GM19239 (cell line): ENCODE results near the gene SIL1.

Experiments used
- DNase-seq: peaks from one replicate; pipeline ENCODE4 v3.0.0; 2011; ENCODE audit warnings: low spot score; ENCODE audit not compliant: insufficient read length
- FAIRE-seq: peaks from 2 replicates; lab custom pipeline; 2011; peaks lifted over from hg19 to GRCh38; lab: Jason Lieb, UNC

SIL1 gene

DNA sequence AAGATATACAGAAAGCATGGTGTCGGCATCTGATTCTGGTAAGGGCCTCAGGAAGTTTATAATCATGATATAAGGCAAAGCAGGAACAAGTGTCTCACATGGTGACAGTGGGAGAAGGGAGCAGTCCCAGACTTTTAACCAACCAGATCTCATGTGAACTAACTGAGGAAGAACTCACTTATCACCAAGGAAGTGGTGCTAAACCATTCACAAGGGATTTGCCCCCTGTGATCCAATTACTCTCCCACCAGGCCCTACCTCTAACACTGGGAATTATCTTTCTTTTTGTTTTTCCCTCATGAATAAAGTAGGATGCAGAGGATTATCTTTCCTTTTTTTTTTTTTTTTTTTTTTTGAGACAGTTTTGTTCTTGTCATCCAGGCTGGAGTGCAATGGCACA lies 199.6 kb downstream of the SIL1 start:
- FAIRE-seq (no peak), DNase-seq (no peak)

DNA sequence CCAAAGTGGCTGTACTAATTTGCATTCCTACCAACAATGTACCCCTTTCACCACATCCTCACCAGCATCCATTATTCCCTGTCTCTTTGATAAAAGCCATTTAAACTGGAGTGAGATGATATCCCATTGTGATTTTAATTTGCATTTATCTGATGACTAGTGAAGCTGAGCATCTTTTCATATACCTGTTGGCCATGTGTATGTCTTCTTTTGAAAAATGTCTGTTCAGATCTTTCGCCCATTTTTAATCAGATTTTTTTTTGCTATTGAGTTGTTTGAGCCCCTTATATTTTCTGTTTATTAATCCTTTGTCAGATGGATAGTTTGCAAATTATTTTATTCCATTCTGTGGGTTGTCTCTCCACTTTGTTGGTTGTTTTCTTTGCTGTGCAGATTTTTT lies 202.0 kb downstream of the SIL1 start:
- no peak for DNase-seq
- FAIRE-seq = no peak

DNA sequence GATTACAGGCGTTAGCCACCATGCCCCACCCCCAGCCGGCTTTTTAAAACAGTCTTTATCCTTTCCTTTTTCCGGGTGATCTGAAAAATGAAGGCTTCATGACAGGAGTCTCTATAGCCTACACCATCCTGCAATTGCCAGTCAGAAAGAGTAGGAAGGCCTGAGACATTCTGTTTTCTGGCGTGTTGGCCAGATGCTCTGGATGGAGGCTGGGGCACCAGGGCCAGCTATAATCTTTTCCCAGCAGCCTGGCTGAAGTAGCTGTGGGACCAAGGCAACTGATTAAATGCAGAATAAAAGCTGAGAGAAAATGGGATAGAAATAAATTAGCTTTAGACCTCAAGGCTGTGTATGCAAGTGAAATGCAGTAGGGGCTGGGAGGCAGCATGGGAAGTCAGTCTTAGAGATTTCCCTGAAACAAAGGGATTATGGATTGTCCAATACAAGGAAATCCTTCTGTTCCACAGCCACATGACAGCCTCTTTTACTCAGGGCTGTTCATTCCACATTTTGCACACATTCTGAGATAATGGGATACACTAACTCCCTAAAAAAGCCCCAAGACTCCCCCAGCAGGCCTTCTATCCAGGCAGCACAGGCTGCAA lies 207.1 kb downstream of the SIL1 start:
- DNase-seq = no peak
- no peak for FAIRE-seq

DNA sequence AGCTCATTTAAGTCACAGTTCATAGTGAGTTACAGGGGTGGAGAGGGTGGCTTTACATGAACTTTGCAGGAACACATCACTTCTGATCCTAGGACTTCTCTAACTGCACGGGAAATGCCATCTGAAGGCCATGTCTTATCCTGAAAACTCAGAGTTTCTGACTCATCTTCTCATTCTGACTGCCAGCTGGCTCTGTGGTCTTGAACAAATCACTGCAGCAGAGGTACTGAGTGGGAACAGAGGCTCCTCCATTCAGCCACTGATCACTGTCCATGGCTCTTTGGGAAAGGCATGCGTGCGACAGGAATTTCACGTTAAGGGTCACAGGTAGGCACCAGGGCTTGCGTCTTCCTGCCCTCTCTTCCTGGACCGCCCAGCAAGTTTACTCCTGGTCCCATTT lies 208.4 kb downstream of the SIL1 start:
- FAIRE-seq = no peak
- no peak for DNase-seq

DNA sequence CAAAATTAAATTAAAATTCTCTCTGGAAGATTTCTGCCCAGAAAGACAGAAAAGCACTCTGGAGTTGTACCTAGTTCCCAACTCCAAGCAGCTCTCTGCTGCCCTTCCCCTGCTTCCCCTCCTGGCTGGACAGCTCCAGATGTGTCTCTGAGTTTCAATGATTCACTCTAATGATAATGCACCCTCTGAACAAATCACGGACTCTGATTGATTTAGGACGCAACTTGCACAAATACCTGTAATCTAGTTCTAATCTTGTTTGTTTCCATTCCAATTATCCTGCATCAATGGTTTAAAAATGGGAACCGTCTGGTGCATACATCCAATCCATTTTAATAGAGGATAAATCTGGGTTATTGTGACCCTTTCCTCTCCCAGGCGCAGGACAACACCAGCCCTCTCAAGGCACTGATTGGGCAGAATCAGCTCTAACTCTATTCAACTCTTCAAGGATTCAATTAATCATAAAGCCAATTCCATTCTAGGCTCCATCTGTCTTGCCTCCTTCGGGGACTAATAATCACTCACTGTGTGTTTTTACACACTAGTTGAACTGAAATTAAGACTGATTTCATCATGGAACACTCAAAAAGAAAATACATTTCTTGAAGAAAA lies 211.9 kb downstream of the SIL1 start:
- no peak for FAIRE-seq
- no peak for DNase-seq

DNA sequence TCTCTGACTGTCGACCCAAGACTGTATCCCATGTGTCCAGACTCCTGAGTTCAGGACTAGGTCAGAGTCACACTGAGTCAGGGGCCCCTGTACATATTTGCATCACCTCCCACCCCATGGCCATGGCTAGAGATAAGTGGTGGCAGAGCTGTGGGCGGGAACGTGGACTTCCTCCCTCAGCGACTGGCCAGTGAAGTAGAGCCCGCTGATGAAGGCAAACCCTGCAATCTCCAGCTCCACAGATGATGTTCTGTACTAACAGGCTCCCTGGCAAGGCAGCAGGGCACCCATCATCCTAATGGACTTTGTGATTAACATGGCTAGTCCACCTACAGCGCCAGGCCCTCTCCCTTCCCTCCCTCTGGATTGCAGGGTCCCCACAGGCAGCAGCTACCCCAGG lies 212.5 kb downstream of the SIL1 start:
- FAIRE-seq = no peak

DNA sequence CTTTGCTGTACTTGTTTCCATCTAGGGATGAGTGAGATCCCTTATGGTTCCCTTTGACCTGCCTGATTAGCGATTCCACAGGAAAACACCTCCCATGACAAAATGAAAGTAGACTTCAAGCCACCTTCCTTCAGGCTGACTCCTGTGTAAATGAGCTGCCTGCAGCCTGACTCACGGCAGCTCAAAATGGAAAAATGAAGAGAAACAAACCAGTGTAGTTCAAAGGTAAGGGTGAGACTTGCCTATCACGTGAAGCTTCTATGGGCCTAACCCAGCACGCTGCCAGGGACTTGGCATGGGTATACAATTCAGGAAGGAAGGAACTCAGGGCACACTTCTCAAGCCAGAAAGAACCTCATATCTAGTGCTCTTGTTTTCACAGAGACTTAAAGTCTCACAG lies 212.9 kb downstream of the SIL1 start:
- FAIRE-seq = no peak
- DNase-seq = no peak

More for the DNA sequence above, 212.5 kb downstream of the SIL1 start:
- no peak for DNase-seq

DNA sequence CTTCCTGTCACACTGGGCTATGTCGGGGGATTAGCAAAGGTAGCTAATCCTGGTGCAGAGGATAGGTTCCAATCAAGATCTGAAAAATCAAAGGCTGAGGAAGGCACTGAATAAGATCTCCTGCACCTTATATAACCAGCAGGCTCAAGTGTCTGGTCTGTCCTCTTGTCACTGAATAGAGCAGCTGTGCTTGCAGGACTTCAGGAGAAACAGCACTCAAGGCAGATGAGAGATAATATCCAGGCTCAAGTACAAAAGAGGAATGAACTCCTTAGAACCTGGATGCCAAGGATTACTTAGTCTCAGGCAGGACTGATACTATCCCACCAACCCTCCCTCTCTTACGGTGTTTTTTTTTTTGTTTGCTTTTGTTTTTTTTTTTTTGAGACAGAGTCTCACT lies 214.2 kb downstream of the SIL1 start:
- DNase-seq = no peak
- FAIRE-seq = no peak

DNA sequence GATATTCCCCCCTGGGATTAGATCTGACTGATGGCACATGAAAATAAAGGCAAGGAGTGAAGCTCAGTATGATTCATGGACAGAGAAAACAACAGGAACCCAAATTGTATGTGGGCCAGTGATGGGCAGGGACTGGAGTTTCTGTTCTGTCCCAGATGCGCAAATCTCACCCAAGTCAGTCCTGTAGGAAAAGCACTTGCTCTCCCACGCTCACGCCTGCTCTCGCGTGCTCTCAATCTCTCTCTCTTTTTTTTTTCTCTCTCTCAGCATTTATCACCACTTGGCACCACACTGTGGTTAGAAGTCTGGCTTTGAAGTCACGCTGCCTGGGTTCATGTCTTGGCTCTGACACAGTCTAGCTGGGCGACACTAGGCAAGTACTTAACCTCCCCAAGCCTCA lies 216.6 kb downstream of the SIL1 start:
- FAIRE-seq = no peak
- no peak for DNase-seq

DNA sequence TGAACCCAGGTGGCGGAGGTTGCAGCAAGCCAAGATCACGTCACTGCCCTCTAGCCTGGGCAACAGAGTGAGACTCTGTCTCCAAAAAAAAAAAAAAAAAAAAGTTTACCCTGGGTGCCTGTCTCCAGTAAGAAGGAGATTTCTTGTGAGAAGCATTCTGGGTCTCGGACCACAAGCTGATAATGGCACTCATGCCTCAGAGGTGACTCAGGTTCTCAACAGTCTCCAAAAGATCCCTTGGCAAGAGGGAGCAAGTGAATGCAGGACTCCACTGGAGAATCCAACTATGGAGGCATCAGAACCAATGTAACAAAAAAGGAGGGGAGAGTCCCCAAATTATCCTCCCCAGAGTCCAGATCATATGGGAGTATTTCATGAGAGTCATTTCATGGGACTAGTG lies 217.0 kb downstream of the SIL1 start:
- no peak for DNase-seq
- no peak for FAIRE-seq

DNA sequence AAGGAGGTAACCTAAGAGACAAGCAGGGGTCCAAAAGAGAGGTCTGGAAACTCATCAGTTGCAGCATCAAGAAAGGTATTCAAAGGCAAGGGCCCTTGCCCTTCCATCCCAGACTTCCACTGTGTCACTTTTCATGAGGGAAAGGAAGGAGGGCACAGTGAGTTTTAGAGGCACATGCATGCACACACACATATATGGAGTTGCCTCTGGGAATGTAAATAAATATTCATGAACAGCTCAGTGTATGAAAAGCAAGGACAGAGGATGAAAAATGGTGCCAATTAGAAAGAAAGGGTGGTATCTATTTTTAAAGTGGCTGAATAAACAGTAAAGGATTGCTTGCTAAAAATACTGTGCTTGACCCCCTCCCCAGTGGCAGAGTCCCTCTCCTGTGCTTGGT lies 217.7 kb downstream of the SIL1 start:
- FAIRE-seq (no peak), DNase-seq (no peak)

DNA sequence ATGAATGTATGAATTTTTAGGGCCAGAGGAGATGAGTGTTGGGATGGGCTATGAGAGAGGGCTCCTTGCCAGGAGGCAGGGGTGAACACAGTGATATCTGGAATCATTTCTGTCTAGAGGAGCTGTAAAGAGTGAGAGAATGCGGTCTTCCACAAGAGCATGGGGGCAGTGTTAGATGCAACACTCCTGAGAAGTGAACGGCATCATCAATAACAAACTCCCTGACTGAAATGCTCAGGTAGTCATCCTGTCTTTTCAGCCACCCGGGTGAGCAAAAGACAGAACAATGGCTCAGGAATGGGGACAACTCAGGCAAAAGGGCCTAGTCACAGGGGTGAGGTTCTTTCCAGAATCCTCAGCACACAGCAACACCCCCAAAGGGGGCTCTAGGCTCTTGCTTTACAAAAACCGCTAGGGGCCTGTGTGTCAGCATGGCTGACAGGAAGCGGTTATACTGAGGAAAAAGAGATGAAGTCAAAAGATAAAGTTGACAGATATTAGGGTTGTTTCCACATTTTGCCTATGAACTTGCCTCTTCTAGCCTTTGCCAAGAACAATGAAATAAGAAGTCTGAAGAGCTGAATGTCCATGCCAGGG lies 218.4 kb downstream of the SIL1 start:
- FAIRE-seq = no peak
- no peak for DNase-seq

DNA sequence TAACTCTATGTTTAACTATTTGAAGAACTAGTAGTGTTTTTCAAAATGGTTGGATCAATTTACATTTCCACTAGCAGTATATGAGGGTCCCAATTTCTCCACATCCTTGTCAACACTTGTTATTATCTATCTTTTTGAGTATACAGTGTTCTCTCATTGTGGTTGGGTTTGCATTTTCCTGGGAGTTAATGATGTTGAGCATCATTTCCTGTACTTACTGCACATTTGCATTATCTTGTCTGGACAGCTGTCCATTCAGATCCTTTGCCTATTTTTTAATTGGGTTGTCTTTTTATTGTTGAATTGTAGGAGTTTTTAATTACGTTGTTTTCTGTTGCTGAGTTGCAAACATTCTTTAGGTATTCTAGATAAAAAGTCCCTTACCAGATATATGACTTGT lies 219.6 kb downstream of the SIL1 start:
- DNase-seq = no peak
- FAIRE-seq = no peak

DNA sequence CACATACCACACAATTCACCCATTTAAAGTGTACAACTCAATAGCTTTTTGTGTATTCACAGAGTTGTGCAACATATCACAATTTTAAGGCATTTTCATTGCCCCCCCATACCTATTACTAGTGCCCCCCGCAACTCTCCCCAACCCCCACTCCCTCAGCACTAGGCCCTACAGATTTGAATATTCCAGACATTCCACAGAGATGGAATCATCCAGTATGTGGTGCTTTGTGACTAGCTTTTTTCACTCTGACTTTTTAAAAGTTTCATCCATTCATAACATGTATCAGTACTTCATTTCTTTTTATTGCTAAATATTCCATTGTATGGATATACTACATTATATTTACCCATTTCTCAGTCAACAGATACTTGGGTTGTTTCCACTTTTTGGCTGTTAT lies 220.1 kb downstream of the SIL1 start:
- FAIRE-seq = no peak

DNA sequence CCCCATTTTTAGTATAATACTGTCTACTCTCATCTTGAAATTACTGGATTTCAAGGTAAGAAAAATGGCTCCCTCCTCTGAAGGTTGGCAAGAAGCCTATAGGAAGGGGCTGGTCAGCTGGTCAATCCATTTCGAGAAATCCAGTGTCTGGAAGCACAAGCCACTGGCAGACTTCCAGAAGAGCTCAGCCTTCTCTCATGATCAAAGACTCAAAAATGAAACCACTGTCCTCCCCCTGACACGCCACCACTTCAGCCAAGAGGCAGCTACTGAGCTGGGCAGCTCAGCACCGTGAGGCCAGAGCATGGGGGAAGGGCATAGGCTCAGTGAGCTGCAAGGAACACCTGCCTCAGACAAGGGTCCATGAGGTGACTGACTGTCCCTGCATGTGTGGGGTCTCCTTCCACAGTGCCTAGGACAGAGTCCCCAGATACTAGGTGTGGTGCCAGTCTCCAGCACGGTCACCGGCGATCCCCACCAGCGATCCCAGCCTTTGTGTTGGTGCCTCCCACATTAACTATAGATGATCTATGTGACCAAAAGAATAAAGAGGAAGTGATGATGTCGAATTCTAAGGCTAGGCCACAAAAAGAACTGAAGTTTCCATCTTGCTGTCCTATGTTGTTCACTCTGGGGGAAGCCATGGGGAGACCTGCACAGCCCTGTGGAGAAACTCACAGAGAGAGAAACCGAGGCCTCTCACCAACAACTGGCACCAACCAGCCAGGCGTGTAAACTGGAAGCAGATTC lies 222.9 kb downstream of the SIL1 start:
- FAIRE-seq = no peak
- no peak for DNase-seq

More for the DNA sequence above, 220.1 kb downstream of the SIL1 start:
- DNase-seq = no peak

DNA sequence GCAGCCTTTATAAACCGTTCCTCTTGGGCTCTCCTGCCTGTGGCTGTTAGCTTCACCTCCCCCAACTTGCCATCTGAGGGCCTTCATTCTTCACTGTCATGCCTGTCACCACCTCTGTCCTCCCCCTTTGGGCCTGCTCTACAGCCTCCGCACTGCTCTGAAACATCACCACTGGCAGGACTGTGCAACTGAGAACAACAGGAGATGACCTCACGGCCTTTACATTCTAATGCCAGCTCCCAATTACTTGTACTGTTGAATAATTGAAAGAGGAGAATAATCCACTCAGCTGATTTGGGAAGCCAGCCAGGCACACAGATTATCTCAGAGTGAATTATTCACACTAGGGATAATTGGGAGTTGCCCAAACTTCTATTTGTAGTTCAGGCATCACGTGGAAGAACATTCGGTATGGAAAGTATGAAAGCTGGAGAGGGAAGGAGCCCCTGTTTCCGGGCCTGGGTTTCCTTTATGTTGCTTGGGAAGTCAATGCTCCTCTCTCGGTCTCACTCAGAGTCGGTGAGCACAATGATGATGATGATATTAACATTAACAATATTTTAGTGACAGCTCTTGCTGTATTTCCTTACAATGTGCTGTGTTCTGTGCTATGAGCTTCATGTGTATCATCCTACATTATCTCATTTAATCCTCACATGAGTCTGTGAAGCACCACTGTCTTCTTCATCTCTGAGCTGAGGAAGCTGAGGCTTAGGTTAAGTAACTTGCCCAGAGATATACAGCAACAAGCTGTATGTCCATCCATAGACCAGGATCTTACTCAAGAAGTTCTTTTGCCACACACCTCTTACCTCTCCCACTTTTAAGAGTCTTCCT lies 223.7 kb downstream of the SIL1 start:
- FAIRE-seq (no peak), DNase-seq (no peak)

DNA sequence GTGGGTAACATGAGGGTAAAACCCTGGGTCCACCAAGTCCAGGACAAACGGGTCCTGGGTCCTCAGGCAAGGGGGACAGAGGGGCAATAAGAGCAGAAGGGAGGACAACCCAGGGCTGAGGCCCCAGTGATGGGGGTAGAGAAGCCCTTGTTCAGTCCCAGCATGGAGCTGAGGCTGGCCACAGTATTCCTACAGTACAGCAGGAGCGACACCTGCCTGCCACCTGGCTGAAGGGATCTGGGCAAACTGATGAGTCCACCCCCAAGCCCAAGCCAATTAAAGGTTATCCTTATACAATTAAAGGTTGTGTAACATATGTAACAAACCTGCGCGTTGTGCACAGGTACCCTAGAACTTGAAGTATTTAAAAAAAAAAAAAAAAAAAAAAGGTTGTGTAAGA lies 225.3 kb downstream of the SIL1 start:
- no peak for DNase-seq
- FAIRE-seq = no peak

DNA sequence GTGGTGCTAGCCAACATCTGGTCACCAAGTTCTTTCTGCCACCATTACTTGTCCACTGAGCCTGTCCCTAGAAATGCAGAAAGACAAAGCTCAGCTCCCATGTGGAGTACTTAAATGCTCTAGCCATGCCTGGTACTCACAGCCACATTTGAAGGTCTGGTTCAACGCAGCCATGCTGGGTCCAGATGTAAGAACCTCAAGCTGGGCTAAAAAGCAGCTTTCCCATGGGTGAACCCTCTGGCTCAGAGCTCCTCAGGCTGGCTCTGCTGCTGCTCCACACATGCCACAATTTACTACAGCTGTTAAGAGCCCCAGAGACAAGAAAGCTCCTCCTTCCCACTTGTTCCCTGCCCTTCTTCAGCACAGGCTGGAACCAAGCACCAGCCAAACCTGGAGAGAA lies 225.9 kb downstream of the SIL1 start:
- FAIRE-seq (no peak), DNase-seq (no peak)

DNA sequence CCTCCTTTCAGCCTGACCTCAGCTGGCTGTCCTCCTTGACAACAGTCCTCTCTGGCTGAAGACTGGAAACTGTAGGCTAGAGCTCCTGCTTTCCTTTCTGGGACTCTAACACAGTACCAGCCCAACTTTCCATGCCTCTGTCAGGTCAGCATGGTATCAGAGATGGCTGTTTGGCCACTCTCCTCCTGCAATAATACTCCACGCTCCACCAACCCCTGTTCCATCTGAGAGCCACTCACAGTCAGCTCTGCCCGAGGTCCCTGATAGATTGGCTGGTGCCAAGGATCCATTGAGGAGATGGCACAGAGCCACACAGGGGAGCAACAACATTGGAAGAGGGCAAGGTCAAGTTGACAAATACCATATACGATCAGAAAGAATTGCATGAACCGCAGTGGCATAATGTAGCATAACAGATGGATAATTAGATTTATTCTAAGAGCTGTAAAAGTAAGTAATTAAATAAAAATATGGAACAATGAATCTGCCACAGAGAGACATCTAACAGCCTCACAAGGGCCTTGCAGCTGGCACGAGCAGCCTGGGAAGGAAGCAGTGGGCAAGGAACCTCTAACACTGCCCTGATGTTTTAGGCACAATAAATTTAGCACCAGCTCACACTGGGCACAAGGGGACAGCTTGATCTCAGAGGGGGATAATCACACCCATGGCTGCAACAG lies 228.7 kb downstream of the SIL1 start:
- FAIRE-seq (no peak), DNase-seq (no peak)

DNA sequence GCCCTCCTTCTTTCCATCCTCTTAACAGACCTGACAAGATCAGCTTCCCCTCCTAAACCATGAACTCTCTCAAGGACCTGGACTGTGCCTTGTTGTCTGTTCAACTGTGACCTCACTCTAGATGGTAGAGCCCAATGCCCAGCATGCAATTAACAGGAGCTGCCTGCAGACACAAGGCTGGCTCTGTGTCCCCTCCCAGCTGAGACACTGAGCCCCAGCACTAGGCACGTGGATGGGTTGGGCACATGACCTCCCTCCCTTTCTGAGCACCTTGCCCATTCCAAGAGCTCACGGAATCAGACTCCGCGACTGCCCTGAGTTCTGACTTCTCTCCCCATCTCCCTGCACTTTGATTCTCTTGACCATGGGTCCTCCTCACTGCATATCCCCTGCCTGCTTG lies 229.6 kb downstream of the SIL1 start:
- no peak for FAIRE-seq
- no peak for DNase-seq
